T-helper 1 cell (primary cell): ENCODE results near the gene NAGPA.
"Not testable (repeated sequence)": the region's sequence is repeated elsewhere in the genome, so short reads cannot be mapped to it uniquely, and the experiment has no call there.

Source experiments
- DNase-seq, 5 donors: peaks; one replicate each; pipeline ENCODE4 v3.0.0-alpha.2; 2012 to 2020
- total RNA-seq, 4 donors: gene quantifications; one replicate each; lab custom pipeline; 2026; lab: John Stamatoyannopoulos, UW

The NAGPA gene
- total RNA-seq: 16.6 to 28.1 (median 19.6) reads per million in 4 donors

DNA sequence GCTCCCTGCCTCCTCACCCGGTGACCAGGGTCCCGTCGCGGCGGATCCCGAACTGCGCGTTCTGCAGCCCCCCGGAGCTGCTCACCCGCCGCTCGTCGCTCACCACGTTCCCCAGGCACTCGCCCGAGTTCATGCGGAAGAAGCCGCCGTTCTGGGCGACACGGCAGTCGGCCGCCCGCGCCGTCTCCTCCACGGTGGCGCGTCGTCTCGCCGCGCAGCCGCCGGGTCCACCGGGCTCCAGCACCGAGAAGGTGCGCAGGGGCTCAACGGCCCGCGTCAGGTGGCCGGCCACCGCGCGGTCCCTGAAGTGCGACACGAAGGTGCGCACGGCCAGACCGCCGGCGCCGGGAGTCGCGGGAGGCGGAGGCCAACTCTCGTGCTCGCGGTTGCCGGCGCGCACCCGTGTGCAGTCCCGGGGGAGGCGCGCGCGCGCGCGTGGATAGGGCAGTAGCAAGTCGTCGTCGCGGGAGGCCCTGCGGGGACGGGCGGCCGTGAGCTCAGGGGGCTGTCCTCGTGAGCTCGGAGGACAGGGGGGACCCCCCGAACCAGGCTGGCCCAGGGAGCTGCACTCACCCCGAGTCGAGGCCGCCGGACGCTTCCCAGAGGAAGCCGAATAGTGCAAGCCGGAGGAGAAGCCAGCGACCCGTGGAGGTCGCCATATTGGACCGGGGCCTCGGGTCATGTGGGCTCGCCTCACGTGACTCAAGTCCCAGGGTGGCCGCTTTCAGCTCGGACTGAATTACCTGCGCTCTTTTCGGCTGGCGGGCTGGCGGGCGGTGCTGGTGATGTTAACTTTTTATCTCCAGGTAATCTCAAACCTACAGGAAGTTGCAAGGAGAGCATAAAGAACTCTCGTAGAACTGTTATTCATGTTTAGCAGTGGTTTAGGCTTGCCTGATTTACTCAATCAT is at the start of gene NAGPA:
Gene NAGPA (minus strand): TSS at position 680 of the 911 bp plus-strand sequence. CDS start 21 bp downstream, at position 659.
- DNase-seq: peak; percentile 67 to 83 (median 75)

DNA sequence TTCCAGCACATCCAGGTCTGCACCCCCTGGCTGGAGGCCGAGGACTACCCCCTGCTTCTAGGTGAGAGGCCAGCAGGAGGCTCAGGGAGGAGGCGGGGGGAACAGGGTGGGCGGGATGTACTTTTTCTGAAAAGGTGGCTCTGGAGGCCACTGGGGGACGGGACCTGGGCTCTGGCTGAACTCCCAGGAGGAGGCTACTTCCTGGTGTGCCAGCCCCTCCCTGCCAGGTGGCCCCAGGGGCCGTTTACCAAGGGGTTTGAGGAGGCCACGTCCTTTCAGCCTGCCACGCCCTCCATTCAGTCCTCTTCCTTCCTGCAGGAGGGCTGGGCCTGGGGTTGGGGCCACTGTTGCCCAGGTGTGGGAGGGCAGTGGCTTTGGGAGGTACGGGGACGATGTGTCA is 47.3 kb upstream of the NAGPA start:
- DNase-seq: not testable (repeated sequence)

GRCh38 chr16:5080461-5080860 is 46.7 kb upstream of the NAGPA start:
- DNase-seq: not testable (repeated sequence)

DNA sequence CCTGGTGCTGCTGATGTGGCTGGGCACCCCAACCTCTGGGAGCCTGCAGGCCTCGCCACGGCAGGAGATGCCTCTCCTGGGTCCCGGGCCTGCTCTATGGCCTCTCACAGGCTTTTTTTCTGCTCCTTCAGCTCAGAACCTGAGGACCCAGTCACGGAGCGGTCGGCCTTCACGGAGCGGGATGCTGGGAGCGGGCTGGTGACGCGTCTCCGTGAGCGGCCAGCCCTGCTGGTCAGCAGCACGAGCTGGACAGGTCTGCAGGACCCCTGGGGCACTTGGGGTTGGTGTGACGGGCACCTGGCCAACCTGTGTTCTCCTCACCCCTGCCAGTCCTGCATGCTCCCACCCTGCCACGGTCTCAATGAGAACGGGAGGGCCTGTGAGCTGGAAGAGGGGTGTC is 44.9 kb upstream of the NAGPA start:
- no peak for DNase-seq

DNA sequence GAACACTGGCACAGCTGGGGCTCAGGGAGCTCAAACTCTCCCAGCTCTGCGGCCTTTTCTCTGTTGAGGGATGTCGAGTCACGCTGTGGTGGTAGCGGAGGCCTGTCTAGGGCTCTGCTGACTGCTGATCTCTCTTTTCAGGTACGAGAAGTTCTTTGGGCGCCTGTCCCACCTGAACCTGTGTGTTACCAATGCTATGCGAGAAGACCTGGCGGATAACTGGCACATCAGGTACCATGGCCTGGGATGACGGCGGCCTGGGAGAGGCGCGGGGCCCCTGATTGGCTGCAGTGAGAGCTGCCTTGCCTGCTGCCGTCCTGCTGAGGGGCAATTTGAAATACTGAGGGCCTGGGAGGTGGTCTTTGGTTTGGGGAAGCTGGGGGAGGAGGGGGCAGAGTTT is 43.6 kb upstream of the NAGPA start:
- no peak for DNase-seq

- DNase-seq: no peak
Measured at GRCh38 chr16:5075637-5076036, 41.9 kb upstream of the NAGPA start.

- DNase-seq: not testable (repeated sequence)
Measured at GRCh38 chr16:5073771-5074170, 40.0 kb upstream of the NAGPA start.

DNA sequence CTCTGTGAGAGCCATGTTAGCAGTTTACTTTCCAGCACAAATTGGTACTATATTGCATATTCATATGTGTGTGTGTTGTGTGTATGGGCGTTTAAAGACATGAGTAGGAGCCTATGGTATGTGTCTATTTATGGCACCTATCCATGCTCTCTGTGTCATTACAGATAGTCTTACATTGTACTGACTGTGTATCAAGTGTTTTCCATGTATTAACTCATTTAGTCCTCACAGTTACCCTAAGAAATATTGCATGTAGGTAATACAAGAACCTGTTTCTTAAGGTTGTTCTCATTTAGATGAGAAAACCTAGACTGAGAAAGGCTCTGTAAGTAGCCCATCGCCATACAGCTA is 39.5 kb upstream of the NAGPA start:
- no peak for DNase-seq

DNA sequence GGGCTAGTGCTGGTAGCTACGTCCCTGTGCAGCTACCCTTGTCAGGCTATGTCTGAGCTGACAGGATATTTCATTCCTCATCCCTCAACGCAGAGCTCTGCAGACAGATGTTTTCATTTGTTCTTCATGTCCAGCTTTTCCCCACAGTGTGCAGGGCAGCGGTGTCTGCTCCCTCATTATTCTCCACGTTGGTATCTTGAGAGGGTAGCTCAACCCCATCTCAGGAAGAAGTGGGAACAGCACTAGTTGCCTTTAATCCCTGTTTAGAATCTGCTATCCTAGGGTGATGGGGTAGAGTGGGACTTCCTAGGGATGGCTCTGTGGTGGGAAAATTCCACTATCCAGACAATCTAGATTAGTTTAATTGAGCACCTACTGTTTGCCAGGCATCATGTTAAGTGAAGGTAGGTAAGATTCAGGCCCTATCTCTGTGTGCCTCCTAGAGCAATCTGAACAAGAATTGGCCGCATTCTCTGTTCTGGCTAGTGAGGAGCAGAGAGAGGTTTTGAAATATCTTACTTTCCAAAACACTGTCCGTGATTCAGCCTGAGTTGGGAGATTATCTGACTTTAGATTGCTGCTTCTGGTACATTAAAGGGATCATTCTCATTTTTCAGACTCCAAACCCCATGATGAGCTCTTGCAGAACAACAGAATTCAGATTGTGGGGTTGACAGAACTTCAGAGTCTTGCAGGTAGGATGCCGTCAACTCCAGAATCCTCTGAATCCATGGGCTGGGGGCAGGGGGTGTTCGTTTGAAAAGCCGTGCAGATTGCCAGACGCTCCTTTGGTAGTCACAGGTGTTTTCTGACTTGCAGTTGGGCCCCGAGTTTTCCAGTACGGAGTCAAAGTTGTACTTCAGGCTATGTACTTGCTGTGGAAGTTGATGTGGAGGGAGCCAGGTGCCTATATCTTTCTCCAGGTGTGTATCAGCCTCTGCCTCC is 38.9 kb upstream of the NAGPA start:
- DNase-seq: no peak

GRCh38 chr16:5071681-5072333 is 38.1 kb upstream of the NAGPA start, which contains the start of gene ALG1:
ALG1 (plus strand) TSS chr16:5071843; CDS start chr16:5071850, 7 bp downstream.
- peak; percentile 75 to 90 (median 86) for DNase-seq

GRCh38 chr16:5071341-5071680 is 37.6 kb upstream of the NAGPA start:
- no peak for DNase-seq

- DNase-seq: no peak
Measured at GRCh38 chr16:5070431-5071186, 36.9 kb upstream of the NAGPA start.

- no peak for DNase-seq
Measured at GRCh38 chr16:5069854-5070253, 36.1 kb upstream of the NAGPA start.

- DNase-seq: no peak
Measured at GRCh38 chr16:5069048-5069447, 35.3 kb upstream of the NAGPA start.

GRCh38 chr16:5066511-5066910 is 32.8 kb upstream of the NAGPA start:
- no peak for DNase-seq

DNA sequence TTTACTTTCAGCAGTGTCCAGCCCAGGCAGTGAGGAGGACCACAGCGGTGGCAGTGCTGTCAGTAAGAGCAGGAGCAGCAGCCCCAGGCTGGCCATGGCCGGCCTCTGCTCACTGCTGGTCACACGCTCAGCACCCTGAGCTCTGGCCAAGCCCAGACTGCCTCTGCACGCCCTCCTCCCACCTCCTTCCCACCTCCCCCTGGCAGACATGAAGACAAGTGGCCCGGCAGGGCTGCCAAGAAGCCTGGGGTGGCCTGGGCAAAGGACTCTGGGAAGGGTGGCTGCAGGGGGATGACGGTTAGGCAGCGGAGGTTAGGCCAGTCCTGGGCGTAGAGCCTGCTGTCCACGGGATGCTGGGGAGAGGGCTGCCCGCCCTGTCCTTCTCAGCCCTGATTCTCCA is 32.1 kb upstream of the NAGPA start, which contains the start of gene C16orf89:
Gene C16orf89 (minus strand): TSS at position 144 of the 400 bp plus-strand sequence. CDS start 48 bp downstream, at position 96.
- no peak for DNase-seq

- DNase-seq: no peak
Measured at GRCh38 chr16:5065326-5065725, 31.6 kb upstream of the NAGPA start.

- DNase-seq: no peak
Measured at GRCh38 chr16:5064915-5065314, 31.2 kb upstream of the NAGPA start.

DNA sequence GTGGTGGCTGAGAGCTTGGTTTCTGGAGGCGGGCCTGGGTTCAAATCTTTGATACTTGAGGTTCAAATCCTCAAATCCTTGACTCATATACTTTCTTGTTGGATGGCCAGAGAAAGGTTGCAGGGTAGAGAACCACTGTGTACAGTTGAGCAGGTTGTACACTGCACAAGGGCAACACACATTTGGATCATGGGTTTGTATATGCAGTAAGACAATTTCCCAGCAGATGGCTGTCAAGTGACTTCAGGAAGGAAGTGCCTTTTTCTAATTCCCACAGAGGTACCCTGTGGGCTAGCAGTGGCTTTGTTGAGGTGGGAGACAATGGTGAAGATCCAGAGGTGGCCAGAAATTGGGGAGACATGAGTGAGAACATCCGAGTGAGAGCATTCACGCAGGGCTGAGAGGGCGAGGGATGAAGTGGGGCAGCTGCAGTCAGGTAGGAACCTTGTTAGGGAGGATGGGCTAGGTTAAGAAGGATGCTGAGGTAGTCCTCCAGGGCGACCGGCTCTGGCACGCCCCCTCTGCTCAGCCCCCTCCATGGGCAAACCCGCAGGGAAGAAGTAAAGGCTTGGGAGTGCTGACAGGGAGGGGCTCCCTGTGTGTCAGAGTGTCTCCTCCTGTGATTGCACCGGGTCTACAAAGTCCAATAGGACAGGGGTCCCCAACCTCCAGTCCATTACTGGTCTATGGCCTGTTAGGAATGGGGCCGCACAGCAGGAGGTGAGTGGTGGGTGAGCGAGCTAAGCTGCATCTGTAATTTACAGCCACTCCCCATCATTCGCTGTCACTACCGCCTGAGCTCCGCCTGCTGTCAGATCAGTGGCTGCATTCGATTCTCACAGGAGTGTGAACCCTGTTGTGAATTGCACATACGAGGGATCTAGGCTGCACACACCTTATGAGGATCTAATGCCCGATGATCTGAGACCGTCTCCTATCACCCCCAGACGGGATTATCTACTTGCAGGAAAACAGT is 29.3 kb upstream of the NAGPA start:
- no peak for DNase-seq

DNA sequence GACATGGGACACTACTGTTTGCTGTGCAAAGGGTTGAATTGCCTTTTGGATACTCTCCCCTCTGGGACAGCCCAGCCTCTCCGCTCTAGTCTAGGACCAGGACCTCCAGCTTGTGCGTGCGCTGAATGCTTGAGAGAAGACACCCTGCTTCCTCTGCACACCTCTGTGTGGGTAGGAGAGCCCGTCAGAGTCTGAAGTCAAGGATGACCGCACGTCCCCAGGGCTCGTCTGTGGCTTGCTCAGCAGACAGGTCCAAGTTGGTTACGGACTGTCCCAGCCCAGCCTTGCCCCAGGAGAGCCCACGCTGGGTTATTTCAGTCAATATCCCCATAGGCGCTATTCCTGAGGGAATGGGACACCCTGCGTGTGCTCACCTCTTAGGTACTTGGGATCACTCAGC is 28.3 kb upstream of the NAGPA start:
- no peak for DNase-seq
